ENCODE results near the gene CDC37L1.
"Not testable (repeated sequence)": the region's sequence is repeated elsewhere in the genome, so short reads cannot be mapped to it uniquely, and the experiment has no call there.

Gene CDC37L1

GRCh38 chr9:4679268-4680172 lies at the start of gene CDC37L1:
Gene CDC37L1, plus strand, starts transcription at chr9:4679569. Its CDS starts 199 bp downstream, at chr9:4679768.
- DNase-seq, result peak; percentile 65

GRCh38 chr9:4630836-4631235 lies 48.5 kb upstream of the CDC37L1 start:
- DNase-seq, result no peak

GRCh38 chr9:4638968-4639367 lies 40.4 kb upstream of the CDC37L1 start:
- no peak for DNase-seq

GRCh38 chr9:4639420-4639819 lies 39.9 kb upstream of the CDC37L1 start:
- no peak for DNase-seq

GRCh38 chr9:4640027-4640426 lies 39.3 kb upstream of the CDC37L1 start:
- no peak for DNase-seq

- DNase-seq, result no peak
Measured at GRCh38 chr9:4642351-4642750, 37.0 kb upstream of the CDC37L1 start.

GRCh38 chr9:4654084-4654483 lies 25.3 kb upstream of the CDC37L1 start:
- no peak for DNase-seq

GRCh38 chr9:4654538-4654937 lies 24.8 kb upstream of the CDC37L1 start:
- no peak for DNase-seq

- not testable (repeated sequence) for DNase-seq
Measured at GRCh38 chr9:4656196-4656595, 23.2 kb upstream of the CDC37L1 start.

- DNase-seq, result no peak
Measured at GRCh38 chr9:4656621-4657020, 22.7 kb upstream of the CDC37L1 start.

- DNase-seq, result no peak
Measured at GRCh38 chr9:4657426-4658159, 21.8 kb upstream of the CDC37L1 start.

- DNase-seq, result not testable (repeated sequence)
Measured at GRCh38 chr9:4660665-4661064, 18.7 kb upstream of the CDC37L1 start.

GRCh38 chr9:4661165-4661564 lies 18.2 kb upstream of the CDC37L1 start:
- no peak for DNase-seq

- no peak for DNase-seq
Measured at GRCh38 chr9:4661611-4662010, 17.8 kb upstream of the CDC37L1 start.

- DNase-seq, result peak; percentile 6
Measured at GRCh38 chr9:4662108-4662988, 17.0 kb upstream of the CDC37L1 start, which contains the start of gene PLPP6. Gene PLPP6, plus strand, starts transcription at chr9:4662294. Its CDS starts 82 bp downstream, at chr9:4662376.

- no peak for DNase-seq
Measured at GRCh38 chr9:4662989-4663792, 16.2 kb upstream of the CDC37L1 start.

- no peak for DNase-seq
Measured at GRCh38 chr9:4663956-4664355, 15.4 kb upstream of the CDC37L1 start.

- no peak for DNase-seq
Measured at GRCh38 chr9:4665357-4665756, 14.0 kb upstream of the CDC37L1 start.

- peak; percentile 22 for DNase-seq
Measured at GRCh38 chr9:4666042-4666699, 13.2 kb upstream of the CDC37L1 start, which contains the start of gene SPATA6L. Gene SPATA6L, minus strand, starts transcription at chr9:4666480. Its CDS starts 230 bp downstream, at chr9:4666250.

GRCh38 chr9:4667681-4668080 lies 11.7 kb upstream of the CDC37L1 start:
- no peak for DNase-seq

- DNase-seq, result no peak
Measured at GRCh38 chr9:4668604-4669003, 10.8 kb upstream of the CDC37L1 start.
